Urinary bladder (tissue), 4 donors: Measurements from ENCODE around the gene SDR42E1. TPM values are rescaled to one million over a fixed set of nuclear protein-coding genes. Genes with fewer than 3 reads are reported as not detected.
A peak's percentile ranks its signal among the peaks of the same experiment; 100 is the strongest.
"Not testable (repeated sequence)": the region's sequence is repeated elsewhere in the genome, so short reads cannot be mapped to it uniquely, and the experiment has no call there.

Experiments used
- DNase-seq: peaks from one replicate; pipeline ENCODE4 v3.0.0-alpha.2; 2015; ENCODE audit errors: extremely low spot score
- H3K27ac ChIP-seq: one replicate; pipeline ENCODE4 v1.5.1; 2013; ENCODE audit warnings: low read depth, mild to moderate bottlenecking, moderate library complexity
- H3K36me3 ChIP-seq: one replicate; pipeline ENCODE4 v1.6.1; 2013; ENCODE audit warnings: mild to moderate bottlenecking, moderate library complexity; ENCODE audit not compliant: insufficient read depth
- H3K4me1 ChIP-seq: one replicate; pipeline ENCODE4 v1.6.1; 2013; ENCODE audit warnings: mild to moderate bottlenecking, moderate library complexity; ENCODE audit not compliant: insufficient read depth
- H3K4me3 ChIP-seq: one replicate; pipeline ENCODE4 v1.5.1; 2013; ENCODE audit warnings: low read depth, low read length
- WGBS: extraction: QIAGEN DNeasy Blood & Tissue Kit; methylation state at CpG from one replicate; pipeline ENCODE4 v1.1.7; 2013; 5-methylcytosine and 5-hydroxymethylcytosine counted together
- polyA plus RNA-seq: library from polyadenylated mRNA; stranded (reverse); fragments of 200-250 nt; gene quantifications from one replicate; pipeline ENCODE4 v1.2.3, GENCODE V29; 2013
- total RNA-seq: library from RNA; depleted of rRNA; stranded (reverse); fragments of >200 nt; gene quantifications from one replicate; pipeline ENCODE4 v1.2.3, GENCODE V29; 2014
- donor health status: healthy with polysubstance abuse.
- donor health status: healthy.

Gene SDR42E1
- total and polyA plus RNA-seq, 2 donors: 1.3 to 5.3 TPM

- H3K4me1 ChIP-seq: no peaks in the 10 kb centered on the region
- no peak overlapping the region for H3K4me3 ChIP-seq
- H3K27ac ChIP-seq: no peak overlapping the region
- WGBS: 66% methylated on average over 13 of the region's 13 CpGs
- DNase-seq: no peak
- no peaks in the 10 kb centered on the region for H3K36me3 ChIP-seq
These were observed 20.1 kb upstream of the SDR42E1 start for GRCh38 chr16:82031116-82032084.

DNA sequence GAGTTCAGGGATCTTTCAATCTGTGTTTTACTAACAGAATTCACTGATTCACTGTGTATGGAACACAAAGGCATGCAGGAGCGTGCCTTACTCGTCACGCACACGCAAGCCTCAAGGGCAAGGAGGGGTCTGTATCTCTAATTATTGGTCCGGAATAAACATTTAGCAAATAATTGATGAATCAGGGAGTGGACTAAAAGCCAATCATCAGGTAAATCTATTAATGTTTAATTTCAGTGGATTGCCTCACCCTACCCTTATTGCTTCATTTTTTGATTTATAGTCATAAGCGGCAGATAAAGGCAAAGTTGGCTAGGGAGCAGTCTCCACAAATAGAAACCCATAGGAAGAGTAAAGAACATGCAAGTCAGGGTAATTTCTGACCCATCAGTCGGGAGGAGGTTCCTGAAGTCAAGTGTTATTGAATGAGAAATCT, 16.4 kb upstream of the SDR42E1 start:
- H3K4me3 ChIP-seq: no peak overlapping the region
- H3K4me1 ChIP-seq: no peaks in the 10 kb centered on the region
- DNase-seq: no peak
- H3K27ac ChIP-seq: peak overlapping the region; percentile 29
- 76% methylated on average over 7 of the region's 7 CpGs for WGBS
- no peaks in the 10 kb centered on the region for H3K36me3 ChIP-seq

DNA sequence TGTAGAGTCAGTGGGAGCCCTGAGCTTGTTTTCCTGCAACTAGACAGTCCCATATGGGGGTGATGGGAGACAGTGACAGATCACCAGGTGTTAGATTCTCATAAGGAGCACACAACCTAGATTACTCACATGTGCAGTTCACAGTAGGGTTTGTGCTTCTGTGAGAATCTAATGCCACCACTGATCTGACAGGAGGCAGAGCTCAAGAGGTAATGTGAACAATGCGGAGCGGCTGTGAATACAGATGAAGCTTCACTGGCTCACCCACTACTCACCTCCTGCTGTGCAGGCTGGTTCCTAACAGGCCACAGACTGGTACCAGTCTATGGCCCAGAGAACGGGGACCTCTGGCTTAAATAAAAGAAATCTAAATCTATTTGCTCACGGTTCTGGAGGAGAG, 13.6 kb upstream of the SDR42E1 start:
- H3K27ac ChIP-seq: no peak overlapping the region
- H3K4me1 ChIP-seq: no peaks in the 10 kb centered on the region
- WGBS: 88% methylated on average over 4 of the region's 4 CpGs
- no peaks in the 10 kb centered on the region for H3K36me3 ChIP-seq
- H3K4me3 ChIP-seq: no peak overlapping the region
- DNase-seq: no peak

- Histone ChIP-seq H3K4me1 (no peaks in the 10 kb centered on the region), H3K36me3 (no peaks in the 10 kb centered on the region), H3K4me3 (no peak overlapping the region), H3K27ac (no peak overlapping the region)
- 100% methylated on average over 1 of the region's 1 CpG for WGBS
- DNase-seq: no peak
These were observed 13.0 kb upstream of the SDR42E1 start for GRCh38 chr16:82024316-82024715.

DNA sequence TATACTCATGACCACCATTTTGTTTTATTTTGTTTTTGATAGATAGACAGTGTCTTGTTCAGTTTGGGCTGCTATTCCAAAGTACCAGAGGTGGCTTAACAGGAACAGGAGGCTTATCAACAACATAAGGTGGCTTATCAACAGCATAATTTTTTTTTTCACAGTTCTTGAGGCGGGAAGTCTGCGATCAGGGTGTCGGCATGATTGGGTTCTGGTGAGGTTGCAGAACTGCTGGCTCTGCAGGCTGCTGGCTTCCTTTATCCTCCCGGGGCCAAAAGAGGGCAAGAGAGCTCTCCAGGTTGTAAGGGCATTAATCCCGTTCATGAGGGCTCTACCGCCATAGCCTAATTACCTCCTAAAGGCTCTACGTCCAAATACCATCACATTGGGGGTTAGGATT, 11.9 kb upstream of the SDR42E1 start:
- H3K27ac ChIP-seq: no peak overlapping the region
- no peaks in the 10 kb centered on the region for H3K36me3 ChIP-seq
- DNase-seq: no peak
- H3K4me3 ChIP-seq: no peak overlapping the region
- no peaks in the 10 kb centered on the region for H3K4me1 ChIP-seq
- 84% methylated on average over 7 of the region's 7 CpGs for WGBS

GRCh38 chr16:82020051-82020450, 8.8 kb upstream of the SDR42E1 start:
- Histone ChIP-seq H3K27ac (no peak overlapping the region), H3K4me1 (no peaks in the 10 kb centered on the region), H3K36me3 (no peaks in the 10 kb centered on the region), H3K4me3 (no peak overlapping the region)
- 87% methylated on average over 5 of the region's 5 CpGs for WGBS
- no peak for DNase-seq

- 62% methylated on average over 8 of the region's 8 CpGs for WGBS
- Histone ChIP-seq H3K4me1 (no peaks in the 10 kb centered on the region), H3K36me3 (no peaks in the 10 kb centered on the region), H3K27ac (no peak overlapping the region), H3K4me3 (no peak overlapping the region)
- no peak for DNase-seq
These were observed 8.3 kb upstream of the SDR42E1 start for GRCh38 chr16:82019535-82019934.

- H3K4me1 ChIP-seq: no peaks in the 10 kb centered on the region
- no peaks in the 10 kb centered on the region for H3K36me3 ChIP-seq
- no peak for DNase-seq
- H3K27ac ChIP-seq: no peak overlapping the region
- 85% methylated on average over 6 of the region's 6 CpGs for WGBS
- no peak overlapping the region for H3K4me3 ChIP-seq
These were observed 6.8 kb upstream of the SDR42E1 start for GRCh38 chr16:82017911-82018568.

DNA sequence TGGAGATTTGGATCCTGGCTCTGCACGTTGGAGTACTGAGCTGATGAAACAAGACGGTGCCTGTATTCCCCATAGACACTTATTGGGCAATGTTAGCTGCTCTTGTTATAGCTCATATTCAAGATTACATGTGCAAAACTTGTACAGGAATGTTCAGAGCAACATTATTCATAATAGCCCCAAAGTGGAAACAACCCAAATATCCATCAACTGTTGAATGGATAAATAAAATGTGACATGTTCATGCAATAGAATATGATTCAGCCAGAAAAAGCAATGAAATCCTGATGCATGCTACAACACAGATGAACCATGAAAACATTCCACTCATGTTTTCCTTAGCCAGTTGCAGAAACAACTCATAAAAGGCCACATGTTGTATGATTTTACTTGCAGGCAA, 5.7 kb upstream of the SDR42E1 start:
- DNase-seq: no peak
- 45% methylated on average over 2 of the region's 2 CpGs for WGBS
- no peaks in the 10 kb centered on the region for H3K36me3 ChIP-seq
- H3K4me3 ChIP-seq: no peak overlapping the region
- no peak overlapping the region for H3K27ac ChIP-seq
- no peaks in the 10 kb centered on the region for H3K4me1 ChIP-seq

GRCh38 chr16:82016263-82016662, 5.0 kb upstream of the SDR42E1 start:
- DNase-seq: no peak
- Histone ChIP-seq H3K4me3 (no peak overlapping the region), H3K27ac (no peak overlapping the region), H3K36me3 (no peaks in the 10 kb centered on the region), H3K4me1 (no peaks in the 10 kb centered on the region)
- 24% methylated on average over 7 of the region's 7 CpGs for WGBS

DNA sequence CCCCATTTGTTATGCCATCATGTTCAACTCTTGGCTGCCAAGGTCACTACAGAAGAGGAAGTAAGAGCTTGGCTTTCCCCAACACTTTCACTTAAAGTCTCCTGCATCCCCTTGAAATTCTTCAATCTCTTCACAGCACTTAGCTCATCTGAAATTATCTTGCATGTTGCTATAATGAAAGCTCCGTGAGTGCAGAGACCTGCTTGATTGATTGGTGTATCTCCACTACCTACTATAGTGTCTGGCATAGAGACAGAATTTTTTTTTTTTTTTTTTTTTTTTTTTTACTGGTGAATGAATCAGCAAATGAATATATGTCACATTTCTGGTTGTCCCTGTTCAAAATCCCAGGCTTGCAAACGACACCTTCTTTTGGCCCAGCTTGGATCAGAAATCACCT, 1.9 kb upstream of the SDR42E1 start:
- Histone ChIP-seq H3K36me3 (no peaks in the 10 kb centered on the region), H3K27ac (no peak overlapping the region), H3K4me1 (no peaks in the 10 kb centered on the region), H3K4me3 (no peak overlapping the region)
- WGBS: 87% methylated on average over 2 of the region's 2 CpGs
- no peak for DNase-seq

GRCh38 chr16:82010649-82011048, 621 bp downstream of the SDR42E1 start:
- no peak for DNase-seq
- H3K4me3 ChIP-seq: peak overlapping the region; percentile 60
- no peaks in the 10 kb centered on the region for H3K36me3 ChIP-seq
- 86% methylated on average over 8 of the region's 8 CpGs for WGBS
- no peaks in the 10 kb centered on the region for H3K4me1 ChIP-seq
- H3K27ac ChIP-seq: no peak overlapping the region

DNA sequence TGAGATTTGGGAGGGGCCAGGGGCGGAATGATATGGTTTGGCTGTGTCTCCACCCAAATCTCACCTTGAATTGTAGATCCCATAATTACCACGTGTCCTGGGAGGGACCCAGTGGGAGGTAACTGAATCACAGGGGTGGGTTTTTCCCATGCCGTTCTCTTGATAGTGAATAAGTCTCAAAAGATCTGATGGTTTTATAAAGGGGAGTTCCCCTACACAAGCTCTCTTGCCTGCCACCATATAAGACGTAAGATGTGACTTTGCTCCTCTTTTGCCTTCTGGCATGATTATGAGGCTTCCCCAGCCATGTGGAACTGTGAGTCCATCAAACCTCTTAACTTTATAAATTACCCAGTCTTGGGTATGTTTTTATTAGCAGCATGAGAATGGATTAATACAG, 1.5 kb downstream of the SDR42E1 start:
- not testable (repeated sequence) for DNase-seq, H3K4me1 ChIP-seq, H3K36me3 ChIP-seq, H3K27ac ChIP-seq, H3K4me3 ChIP-seq
- WGBS: 93% methylated on average over 4 of the region's 4 CpGs

DNA sequence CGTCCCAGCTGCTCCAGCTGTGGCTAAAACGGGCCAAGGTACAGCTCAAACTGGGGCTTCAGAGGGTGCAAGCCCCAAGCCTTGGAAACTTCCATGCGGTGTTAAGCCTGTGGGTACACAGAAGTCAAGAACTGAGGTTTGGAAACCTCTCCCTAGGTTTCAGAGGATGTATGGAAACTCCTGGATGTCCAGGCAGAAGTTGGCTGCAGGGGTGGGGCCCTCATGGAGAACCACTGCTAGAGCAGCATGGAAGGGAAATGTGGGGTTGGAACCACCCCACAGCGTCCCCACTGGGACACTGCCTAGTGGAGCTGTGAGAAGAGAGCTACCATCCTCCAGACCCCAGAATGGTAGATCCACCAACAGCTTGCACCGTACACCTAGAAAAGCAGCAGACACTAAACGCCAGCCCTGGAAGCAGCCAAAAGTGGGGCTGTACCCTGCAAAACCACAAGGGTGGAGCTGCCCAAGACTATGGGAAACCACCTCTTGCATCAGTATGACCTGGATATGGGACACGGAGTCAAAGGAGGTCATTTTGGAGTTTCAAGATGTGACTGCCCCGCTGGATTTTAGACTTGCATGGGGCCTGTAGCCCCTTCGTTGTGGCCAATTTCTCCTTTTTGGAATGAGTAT, 2.2 kb downstream of the SDR42E1 start:
- Histone ChIP-seq H3K36me3 (no peaks in the 10 kb centered on the region), H3K4me1 (no peaks in the 10 kb centered on the region), H3K27ac (no peak overlapping the region), H3K4me3 (no peak overlapping the region)
- 88% methylated on average over 9 of the region's 9 CpGs for WGBS
- no peak for DNase-seq
